ENCODE data around the gene ERBB4. TPM values are rescaled to one million over a fixed set of nuclear protein-coding genes. Genes with fewer than 3 reads are reported as not detected.

Gene ERBB4
- total RNA-seq, 1 donor from 2014 or later = 2.6 TPM

DNA sequence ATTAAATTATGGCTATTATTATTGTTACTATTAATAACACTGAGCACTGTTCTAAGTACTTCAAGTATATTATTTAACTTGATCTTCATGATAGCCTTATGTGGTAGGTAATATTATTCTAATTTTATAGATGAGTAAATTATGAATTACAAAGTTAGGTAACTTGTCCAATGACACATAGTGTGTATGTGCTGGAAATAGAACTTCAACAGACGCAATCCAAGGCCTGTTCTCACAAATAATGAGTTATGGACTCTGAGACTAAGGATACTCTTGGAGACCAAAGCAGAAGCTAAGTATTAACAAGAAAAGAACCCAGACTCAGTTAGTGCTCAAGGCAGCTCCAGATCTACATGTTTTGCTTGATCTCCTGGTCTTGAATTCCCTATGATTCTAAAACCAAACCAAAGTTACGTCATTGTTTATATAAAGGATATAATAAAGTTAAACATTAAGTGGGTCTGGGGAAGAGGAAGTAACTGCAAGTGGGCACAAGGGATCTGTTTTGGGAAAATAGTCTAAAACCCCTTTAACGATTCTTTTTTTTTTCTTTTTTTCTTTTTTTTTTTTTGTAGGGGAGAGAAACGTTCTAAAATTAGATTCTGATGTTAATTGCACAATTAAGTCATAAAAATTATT, 211.3 kb downstream of the ERBB4 start:
- DNase-seq (ENCODE audit: low read depth) = peak; percentile 9
- Histone ChIP-seq H3K4me3 (ENCODE audit: low read depth, low read length) (no peak overlapping the region), H3K36me3 (ENCODE audit: control insufficient read depth, insufficient read depth, low read length) (no peaks in the 10 kb centered on the region), H3K27me3 (ENCODE audit: control insufficient read depth, insufficient read depth, low read length) (no peaks in the 10 kb centered on the region)
- TF ChIP-seq, protein P1, sequence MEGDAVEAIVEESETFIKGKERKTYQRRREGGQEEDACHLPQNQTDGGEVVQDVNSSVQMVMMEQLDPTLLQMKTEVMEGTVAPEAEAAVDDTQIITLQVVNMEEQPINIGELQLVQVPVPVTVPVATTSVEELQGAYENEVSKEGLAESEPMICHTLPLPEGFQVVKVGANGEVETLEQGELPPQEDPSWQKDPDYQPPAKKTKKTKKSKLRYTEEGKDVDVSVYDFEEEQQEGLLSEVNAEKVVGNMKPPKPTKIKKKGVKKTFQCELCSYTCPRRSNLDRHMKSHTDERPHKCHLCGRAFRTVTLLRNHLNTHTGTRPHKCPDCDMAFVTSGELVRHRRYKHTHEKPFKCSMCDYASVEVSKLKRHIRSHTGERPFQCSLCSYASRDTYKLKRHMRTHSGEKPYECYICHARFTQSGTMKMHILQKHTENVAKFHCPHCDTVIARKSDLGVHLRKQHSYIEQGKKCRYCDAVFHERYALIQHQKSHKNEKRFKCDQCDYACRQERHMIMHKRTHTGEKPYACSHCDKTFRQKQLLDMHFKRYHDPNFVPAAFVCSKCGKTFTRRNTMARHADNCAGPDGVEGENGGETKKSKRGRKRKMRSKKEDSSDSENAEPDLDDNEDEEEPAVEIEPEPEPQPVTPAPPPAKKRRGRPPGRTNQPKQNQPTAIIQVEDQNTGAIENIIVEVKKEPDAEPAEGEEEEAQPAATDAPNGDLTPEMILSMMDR (IDR thresholded peaks at IDR 0.05; ENCODE audit: insufficient read depth, low read length, poor library complexity, severe bottlenecking) = no peak

DNA sequence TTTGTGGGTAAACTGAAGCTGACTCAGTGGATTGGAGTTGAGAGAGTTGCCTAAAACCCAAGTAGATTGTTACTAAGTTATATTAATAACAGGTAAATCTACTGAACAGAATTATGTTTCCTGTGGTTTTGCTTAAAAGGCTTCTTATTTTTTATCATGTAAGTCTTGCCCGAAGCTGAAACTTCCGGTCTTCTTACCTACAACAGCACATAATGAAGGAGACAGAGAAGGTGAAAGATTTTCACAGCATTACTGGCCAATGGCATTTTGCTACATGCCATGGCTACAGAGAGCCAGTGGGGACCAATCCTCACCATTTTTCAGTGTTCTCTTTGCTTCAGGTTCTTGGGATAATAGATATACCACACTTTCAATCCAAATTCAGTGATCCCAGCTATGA, 220.0 kb downstream of the ERBB4 start:
- H3K4me3 ChIP-seq (ENCODE audit: low read depth, low read length) = no peak overlapping the region
- no peaks in the 10 kb centered on the region for H3K36me3 ChIP-seq (ENCODE audit: control insufficient read depth, insufficient read depth, low read length)
- DNase-seq (ENCODE audit: low read depth) = no peak
- H3K27me3 ChIP-seq (ENCODE audit: control insufficient read depth, insufficient read depth, low read length) = no peaks in the 10 kb centered on the region
- TF ChIP-seq, protein P1 (IDR thresholded peaks at IDR 0.05; ENCODE audit: insufficient read depth, low read length, poor library complexity, severe bottlenecking) = no peak

DNA sequence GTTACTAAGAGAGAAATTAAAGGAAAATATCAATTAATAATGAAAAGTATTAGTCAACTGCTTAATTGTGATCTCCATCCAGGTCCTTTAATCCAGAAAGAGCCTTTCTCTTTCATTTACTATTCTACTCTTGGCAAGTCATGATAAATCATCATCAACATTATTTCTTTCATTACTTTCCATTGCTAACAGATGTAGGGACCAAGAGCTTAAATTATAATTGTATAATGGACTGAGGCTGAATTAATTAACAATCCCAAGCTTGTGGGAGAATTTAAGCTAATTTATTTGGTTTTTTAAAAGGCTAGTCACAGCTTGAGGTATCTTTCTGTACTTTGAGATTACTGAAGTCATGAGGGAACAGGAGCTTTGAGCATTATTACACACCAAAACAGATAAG, 223.9 kb downstream of the ERBB4 start:
- Histone ChIP-seq H3K27me3 (ENCODE audit: control insufficient read depth, insufficient read depth, low read length) (no peaks in the 10 kb centered on the region), H3K4me3 (ENCODE audit: low read depth, low read length) (no peak overlapping the region), H3K36me3 (ENCODE audit: control insufficient read depth, insufficient read depth, low read length) (no peaks in the 10 kb centered on the region)
- DNase-seq (ENCODE audit: low read depth) = no peak
- TF ChIP-seq, protein P1 (IDR thresholded peaks at IDR 0.05; ENCODE audit: insufficient read depth, low read length, poor library complexity, severe bottlenecking) = no peak

DNA sequence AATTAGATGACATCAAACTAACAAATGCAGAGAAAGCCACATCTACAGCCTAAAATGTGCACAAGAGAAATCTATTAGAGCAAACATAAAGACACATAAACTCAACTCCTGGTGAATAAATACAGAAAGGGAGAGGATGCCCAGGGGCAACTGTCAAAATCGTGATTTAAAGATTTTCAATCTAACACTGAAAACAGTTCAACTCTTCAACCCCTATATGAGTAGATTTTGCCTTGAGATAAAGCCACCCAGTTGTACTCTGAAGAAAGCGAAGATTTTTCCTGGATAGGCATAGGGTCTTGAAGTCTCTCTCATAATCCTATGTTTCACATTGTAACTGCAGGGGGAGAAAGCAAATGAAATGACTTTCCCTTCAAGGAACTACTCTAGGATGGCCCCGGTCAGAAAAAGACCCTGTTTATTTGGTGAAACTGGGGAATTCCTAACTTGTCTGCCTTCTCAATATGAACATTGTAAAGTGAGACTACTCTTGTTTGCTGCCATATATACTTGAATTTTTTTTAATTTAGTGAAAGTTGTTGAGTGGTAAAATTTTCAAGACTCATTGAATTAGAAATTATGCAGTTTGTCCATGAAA, 226.7 kb downstream of the ERBB4 start:
- TF ChIP-seq, protein P1 (IDR thresholded peaks at IDR 0.05; ENCODE audit: insufficient read depth, low read length, poor library complexity, severe bottlenecking) = no peak
- H3K4me3 ChIP-seq (ENCODE audit: low read depth, low read length) = no peak overlapping the region
- no peak for DNase-seq (ENCODE audit: low read depth)
- no peaks in the 10 kb centered on the region for H3K27me3 ChIP-seq (ENCODE audit: control insufficient read depth, insufficient read depth, low read length)
- no peaks in the 10 kb centered on the region for H3K36me3 ChIP-seq (ENCODE audit: control insufficient read depth, insufficient read depth, low read length)

DNA sequence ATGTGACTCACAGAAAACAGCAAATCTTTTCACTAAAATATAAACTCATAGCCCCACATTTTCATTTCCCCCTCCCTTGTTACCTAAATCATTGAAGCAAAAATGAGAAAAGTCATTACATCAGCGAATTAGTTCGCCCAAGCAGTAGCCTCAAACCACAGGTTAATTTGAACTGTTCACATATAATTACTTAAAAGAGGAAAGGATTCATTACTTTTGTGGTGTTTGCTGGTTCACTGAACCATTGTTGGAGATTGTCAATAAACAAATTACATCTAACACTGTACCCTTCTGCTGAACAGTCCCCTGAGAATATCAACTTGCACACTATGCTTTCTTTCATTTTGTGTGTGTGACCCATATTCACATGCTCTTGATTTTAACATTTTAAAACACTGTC, 238.7 kb downstream of the ERBB4 start:
- Histone ChIP-seq H3K36me3 (ENCODE audit: control insufficient read depth, insufficient read depth, low read length) (no peaks in the 10 kb centered on the region), H3K27me3 (ENCODE audit: control insufficient read depth, insufficient read depth, low read length) (no peaks in the 10 kb centered on the region), H3K4me3 (ENCODE audit: low read depth, low read length) (no peak overlapping the region)
- no peak for DNase-seq (ENCODE audit: low read depth)
- TF ChIP-seq, protein P1 (IDR thresholded peaks at IDR 0.05; ENCODE audit: insufficient read depth, low read length, poor library complexity, severe bottlenecking) = no peak

DNA sequence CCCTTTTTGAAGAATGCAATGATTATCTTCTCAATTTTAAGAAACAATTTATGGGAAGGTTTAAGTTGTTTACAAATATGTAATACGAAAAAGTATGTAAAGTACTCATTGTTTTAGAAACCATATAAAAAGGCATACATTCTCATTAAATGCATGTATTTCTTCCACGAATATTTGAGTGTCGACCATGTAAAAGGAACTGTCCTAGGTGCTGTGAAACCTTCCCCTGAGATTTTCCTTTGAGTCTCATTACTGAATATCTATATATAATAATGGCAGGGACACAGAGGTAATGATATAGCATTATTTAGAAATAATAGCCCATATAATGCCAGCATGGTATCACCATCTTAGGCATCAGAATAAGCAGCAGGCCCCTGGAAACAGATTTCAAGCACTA, 239.3 kb downstream of the ERBB4 start:
- Histone ChIP-seq H3K27me3 (ENCODE audit: control insufficient read depth, insufficient read depth, low read length) (no peaks in the 10 kb centered on the region), H3K36me3 (ENCODE audit: control insufficient read depth, insufficient read depth, low read length) (no peaks in the 10 kb centered on the region), H3K4me3 (ENCODE audit: low read depth, low read length) (no peak overlapping the region)
- TF ChIP-seq, protein P1 (IDR thresholded peaks at IDR 0.05; ENCODE audit: insufficient read depth, low read length, poor library complexity, severe bottlenecking) = no peak
- DNase-seq (ENCODE audit: low read depth) = no peak

All from kidney epithelial cell (primary cell).